Endothelial cell of hepatic sinusoid (primary cell): ENCODE measurements around the gene ATXN7L1.

Source experiments
- in situ Hi-C: cut with HindIII; loops from 2 replicates; pipeline ENCODE4 v1.10.0; 2017; ENCODE audit warnings: low sequenced_read_pairs

The ATXN7L1 gene

GRCh38 chr7:105565190-105565589 is 311.2 kb downstream of the ATXN7L1 start:
- in situ Hi-C loops: no loop called here

GRCh38 chr7:105559926-105560325 is 316.5 kb downstream of the ATXN7L1 start:
- in situ Hi-C loops: no loop called here
